T-helper 1 cell treated with Interleukin-12 subunit alpha and Interleukin-12 subunit beta and Interleukin-4 antibody, amounts not matched to agents 30 ng/mL and 1 ng/mL, for 36 hours (primary cell): Measurements from ENCODE around the gene KRTAP10-3. TPM values are rescaled to one million over a fixed set of nuclear protein-coding genes. Genes with fewer than 3 reads are reported as not detected.

Experiments
- total RNA-seq: library from RNA; stranded (reverse); gene quantifications from 2 replicates; pipeline ENCODE4 v1.2.3, GENCODE V29; 2022

The KRTAP10-3 gene
- total RNA-seq, 1 donor from 2014 or later = not detected

Other genes starting within 250 kb of the KRTAP10-3 start
- gene CFAP410, start 219.4 kb downstream of the KRTAP10-3 start, total RNA-seq = 17.4 and 17.8 TPM in 2 replicates
- 35.2 and 35.6 TPM in 2 replicates for gene TRPM2, start 205.2 kb downstream of the KRTAP10-3 start, total RNA-seq
- 2.7 and 2.9 TPM in 2 replicates for gene LRRC3, start 103.3 kb downstream of the KRTAP10-3 start, total RNA-seq
- gene KRTAP10-1, start 18.6 kb downstream of the KRTAP10-3 start, total RNA-seq = not detected in 2 replicates
- not detected in 2 replicates for gene KRTAP10-2, start 7.3 kb downstream of the KRTAP10-3 start, total RNA-seq
- not detected in 2 replicates for gene KRTAP10-4, start 14.9 kb upstream of the KRTAP10-3 start, total RNA-seq
- not detected in 2 replicates for gene KRTAP10-5, start 21.8 kb upstream of the KRTAP10-3 start, total RNA-seq
- not detected in 2 replicates for gene KRTAP10-6, start 33.7 kb upstream of the KRTAP10-3 start, total RNA-seq
- gene KRTAP10-7, start 41.8 kb upstream of the KRTAP10-3 start, total RNA-seq = not detected in 2 replicates
- gene KRTAP10-8, start 53.3 kb upstream of the KRTAP10-3 start, total RNA-seq = not detected in 2 replicates
- not detected in 2 replicates for gene KRTAP10-9, start 68.3 kb upstream of the KRTAP10-3 start, total RNA-seq
- gene KRTAP10-10, start 78.6 kb upstream of the KRTAP10-3 start, total RNA-seq = not detected in 2 replicates
- not detected in 2 replicates for gene KRTAP10-11, start 87.6 kb upstream of the KRTAP10-3 start, total RNA-seq
- gene KRTAP12-4, start 95.9 kb upstream of the KRTAP10-3 start, total RNA-seq = not detected in 2 replicates
- gene KRTAP12-3, start 99.1 kb upstream of the KRTAP10-3 start, total RNA-seq = not detected in 2 replicates
- not detected in 2 replicates for gene KRTAP12-2, start 108.1 kb upstream of the KRTAP10-3 start, total RNA-seq
- gene KRTAP12-1, start 123.4 kb upstream of the KRTAP10-3 start, total RNA-seq = not detected in 2 replicates
- gene KRTAP10-12, start 138.4 kb upstream of the KRTAP10-3 start, total RNA-seq = not detected in 2 replicates
- not detected in 2 replicates for gene TSPEAR, start 152.8 kb upstream of the KRTAP10-3 start, total RNA-seq
- 108 and 112 TPM in 2 replicates for gene UBE2G2, start 243.0 kb upstream of the KRTAP10-3 start, total RNA-seq